ENCODE data around the gene BDNF.

Gene BDNF

GRCh38 chr11:27698872-27699241 is 1.4 kb downstream of the BDNF start:
- DNase-seq (ENCODE audit: insufficient read length, low spot score) (no peak), FAIRE-seq (no peak)
- peak; percentile 60 for TF ChIP-seq CTCF (IDR thresholded peaks at IDR 0.05; ENCODE audit: insufficient read depth, missing control alignments)

GRCh38 chr11:27697679-27698275 is 2.5 kb downstream of the BDNF start:
- DNase-seq (ENCODE audit: insufficient read length, low spot score) (no peak), FAIRE-seq (no peak)
- no peak for TF ChIP-seq CTCF (IDR thresholded peaks at IDR 0.05; ENCODE audit: insufficient read depth, missing control alignments)

- no peak for FAIRE-seq
- DNase-seq (ENCODE audit: insufficient read length, low spot score), result no peak
- no peak for TF ChIP-seq CTCF (IDR thresholded peaks at IDR 0.05; ENCODE audit: insufficient read depth, missing control alignments)
These were observed 3.3 kb downstream of the BDNF start for GRCh38 chr11:27696961-27697360.

- no peak for TF ChIP-seq CTCF (IDR thresholded peaks at IDR 0.05; ENCODE audit: insufficient read depth, missing control alignments)
- DNase-seq (ENCODE audit: insufficient read length, low spot score) (no peak), FAIRE-seq (no peak)
These were observed 4.1 kb downstream of the BDNF start for GRCh38 chr11:27696115-27696514.

- DNase-seq (ENCODE audit: insufficient read length, low spot score) (no peak), FAIRE-seq (no peak)
- TF ChIP-seq CTCF (IDR thresholded peaks at IDR 0.05; ENCODE audit: insufficient read depth, missing control alignments), result peak; percentile 55
These were observed 5.3 kb downstream of the BDNF start for GRCh38 chr11:27694992-27695391.

GRCh38 chr11:27693398-27693797 is 6.9 kb downstream of the BDNF start:
- TF ChIP-seq CTCF (IDR thresholded peaks at IDR 0.05; ENCODE audit: insufficient read depth, missing control alignments), result no peak
- FAIRE-seq (no peak), DNase-seq (ENCODE audit: insufficient read length, low spot score) (no peak)

GRCh38 chr11:27692781-27693180 is 7.5 kb downstream of the BDNF start:
- DNase-seq (ENCODE audit: insufficient read length, low spot score) (no peak), FAIRE-seq (no peak)
- no peak for TF ChIP-seq CTCF (IDR thresholded peaks at IDR 0.05; ENCODE audit: insufficient read depth, missing control alignments)
